GM12878 (cell line): Measurements from ENCODE around the gene ATP6V0A4. TPM values are rescaled to one million over a fixed set of nuclear protein-coding genes. Genes with fewer than 3 reads are reported as not detected.
"Not testable (repeated sequence)": the region's sequence is repeated elsewhere in the genome, so short reads cannot be mapped to it uniquely, and the experiment has no call there.

Experiments used
- ATAC-seq: fragments of 200-7000 bp; cut with Tn5 transposase; 3 replicates; pipeline ENCODE4 v1.9.1; 2020; ENCODE audit warnings: mild to moderate bottlenecking, moderate library complexity
- BruUV-seq: library from RNA; stranded (reverse); fragments of 400-500 nt; replicated peaks from 2 replicates; lab custom pipeline; 2021; lab: Mats Ljungman, UMichigan
- CTCF ChIA-PET: fragments of 300-600 bp; sonication (Branson Sonifier 250); formaldehyde crosslinking; extraction: SDS; loops from one replicate; lab custom pipeline; 2021; ENCODE audit warnings: inconsistent platforms; lab: Yijun Ruan, JAX
- POLR2A ChIA-PET: fragments of 350-600 bp; formaldehyde crosslinking; extraction: SDS; loops from one replicate; lab custom pipeline; 2021; ENCODE audit warnings: inconsistent platforms; lab: Charles Lee
- RAD21 ChIA-PET: fragments of 300-600 bp; sonication (Branson Sonifier 250); formaldehyde crosslinking; loops from one replicate; lab custom pipeline; 2023; ENCODE audit warnings: antibody characterized with exemption; ENCODE audit not compliant: unreplicated experiment; lab: Charles Lee
- SMC1A ChIA-PET: fragments of 300-600 bp; sonication (Branson Sonifier 250); formaldehyde crosslinking; loops from one replicate; lab custom pipeline; 2023; ENCODE audit not compliant: unreplicated experiment, uncharacterized antibody; lab: Charles Lee
- DNase-seq: peaks from one replicate; pipeline ENCODE4 v3.0.0-alpha.2; 2011; ENCODE audit warnings: low read depth, low spot score
- FAIRE-seq: peaks from 3 replicates; lab custom pipeline; 2011; peaks lifted over from hg19 to GRCh38; lab: Jason Lieb, UNC
- H2AFZ ChIP-seq: 2 replicates; pipeline ENCODE4 v1.6.0; 2011; ENCODE audit warnings: low read depth, low read length, control low read depth; ENCODE audit not compliant: control insufficient read depth
- H3K27ac ChIP-seq: 2 replicates; pipeline ENCODE4 v1.5.1; 2011; ENCODE audit warnings: control low read depth; ENCODE audit not compliant: control insufficient read depth, insufficient read depth
- H3K27me3 ChIP-seq, 2 experiments: replicated peaks in 1 of 2; 2 replicates each; pipeline versions ENCODE4 v1.6.0 to v1.6.1; 2011; ENCODE audit warnings: low read length in 1 of 2; ENCODE audit not compliant: control insufficient read depth in 2 of 2, insufficient read depth in 2 of 2
- H3K36me3 ChIP-seq, 2 experiments: 2 replicates each; pipeline ENCODE4 v1.5.1; 2011; ENCODE audit warnings: low read length in 1 of 2; ENCODE audit not compliant: control insufficient read depth in 2 of 2, insufficient read depth in 2 of 2
- H3K4me1 ChIP-seq: 2 replicates; pipeline ENCODE4 v1.6.1; 2011; ENCODE audit warnings: mild to moderate bottlenecking, low read length, moderate library complexity, mixed read lengths; ENCODE audit not compliant: control insufficient read depth, insufficient read depth
- H3K4me2 ChIP-seq: 2 replicates; pipeline ENCODE4 v1.6.0; 2011; ENCODE audit warnings: control low read depth; ENCODE audit not compliant: control insufficient read depth, insufficient read depth
- H3K4me3 ChIP-seq: fragments of 200-600 bp; sonication (generic); 2 replicates; pipeline ENCODE4 v1.5.1; 2016
- H3K79me2 ChIP-seq: 2 replicates; pipeline ENCODE4 v1.6.0; 2011; ENCODE audit warnings: low read length; ENCODE audit not compliant: control insufficient read depth, insufficient read depth
- H3K9ac ChIP-seq: 2 replicates; pipeline ENCODE4 v1.8.0; 2011; ENCODE audit warnings: low read length, control low read depth, mixed read lengths; ENCODE audit not compliant: control insufficient read depth, insufficient read depth
- H3K9me3 ChIP-seq: replicated peaks from 3 replicates; pipeline ENCODE4 v1.5.1; 2011; ENCODE audit warnings: mild to moderate bottlenecking, low read length; ENCODE audit not compliant: control insufficient read depth, insufficient read depth
- H4K20me1 ChIP-seq: 2 replicates; pipeline ENCODE4 v1.6.0; 2011; ENCODE audit not compliant: control insufficient read depth, insufficient read depth
- BHLHE40 ChIP-seq, 2 experiments: fragments of 450-650 bp in 1 of 2; IDR thresholded peaks; 2 replicates each; pipeline ENCODE4 v1.6.1; 2011 to 2017; ENCODE audit warnings: low read depth in 2 of 2, borderline replicate concordance in 1 of 2, improper control_type of control experiment in 1 of 2, low read length in 1 of 2, mild to moderate bottlenecking in 1 of 2
- JUNB ChIP-seq: IDR thresholded peaks from 2 replicates; pipeline ENCODE4 v1.6.1; 2016; ENCODE audit warnings: antibody characterized with exemption, mild to moderate bottlenecking
- KLF5 ChIP-seq: fragments of 450-650 bp; IDR thresholded peaks from 2 replicates; pipeline ENCODE4 v1.6.1; 2014; ENCODE audit warnings: mild to moderate bottlenecking; ENCODE audit not compliant: partially characterized antibody
- STAT1 ChIP-seq: fragments of 450-650 bp; conservative IDR thresholded peaks from 2 replicates; pipeline ENCODE4 v1.6.1; 2014; ENCODE audit warnings: antibody characterized with exemption, mild to moderate bottlenecking
- ZNF622 ChIP-seq: fragments of 450-650 bp; IDR thresholded peaks from 2 replicates; pipeline ENCODE4 v1.6.1; 2017; ENCODE audit warnings: mild to moderate bottlenecking, inconsistent platforms
- WGBS: methylation state at CpG from one replicate; pipeline ENCODE4 v1.1.6; 2016; ENCODE audit warnings: low lambda C conversion rate; ENCODE audit not compliant: insufficient replicate concordance, insufficient coverage; ENCODE audit errors: missing lambda C conversion rate; 5-methylcytosine and 5-hydroxymethylcytosine counted together
- in situ Hi-C: fragments of 300-500 bp; cut with MboI; formaldehyde crosslinking; loops from 9 replicates; pipeline ENCODE4 v1.14.3; 2018; ENCODE audit warnings: mixed read lengths
- intact Hi-C: fragments of 100-400 bp; cut with micrococcal nuclease; formaldehyde crosslinking; loops from one replicate; pipeline ENCODE4 v1.14.2; 2022; ENCODE audit not compliant: unreplicated experiment
- polyA plus RNA-seq, 11 experiments: library from polyadenylated mRNA; depleted of rRNA in 4 of 11; unstranded in 6 of 11; stranded (reverse) in 5 of 11; fragments of >200 nt; fragmentation: Nextera tagmentation in 4 of 11; fragmentation: Illumina TruSeq in 1 of 11; extraction: Ambion mirVana in 4 of 11; extraction: Trizol in 1 of 11; gene quantifications; 1 replicate in 1 of 11; 2 replicates in 10 of 11; pipeline versions ENCODE4 v1.2.1 to v1.2.3, GENCODE V29; 2011 to 2016; ENCODE audit warnings: inconsistent platforms in 2 of 11, missing spikeins in 2 of 11, low read depth in 1 of 11
- total RNA-seq, 4 experiments: library from RNA; depleted of rRNA in 3 of 4; stranded (reverse); fragments of >200 nt in 3 of 4; fragmentation: Illumina TruSeq in 1 of 4; extraction: Trizol in 1 of 4; gene quantifications; 2 replicates each; pipeline versions ENCODE4 v1.2.1 to v1.2.3, GENCODE V29; 2013 to 2021
- TF ChIP-seq, protein P1 (sequence below): fragments of 450-650 bp; conservative IDR thresholded peaks from 2 replicates; pipeline ENCODE4 v1.6.1; 2017; ENCODE audit warnings: mild to moderate bottlenecking, moderate library complexity
- TF ChIP-seq, protein P2 (sequence below): fragments of 450-650 bp; formaldehyde crosslinking; IDR thresholded peaks from 2 replicates; pipeline ENCODE4 v1.5.0; 2022; ENCODE audit warnings: mild to moderate bottlenecking, missing genetic modification characterization
- TF ChIP-seq, protein P3 (sequence below): IDR thresholded peaks from 2 replicates; pipeline ENCODE4 v1.6.1; 2011; ENCODE audit warnings: mild to moderate bottlenecking, low read depth, low read length, moderate library complexity; ENCODE audit not compliant: insufficient replicate concordance

Gene ATP6V0A4
- total and polyA plus RNA-seq, 10 of the 15 experiments (the other 5 are each of a cell fraction or from before 2014, with no cell fraction given): not detected

DNA sequence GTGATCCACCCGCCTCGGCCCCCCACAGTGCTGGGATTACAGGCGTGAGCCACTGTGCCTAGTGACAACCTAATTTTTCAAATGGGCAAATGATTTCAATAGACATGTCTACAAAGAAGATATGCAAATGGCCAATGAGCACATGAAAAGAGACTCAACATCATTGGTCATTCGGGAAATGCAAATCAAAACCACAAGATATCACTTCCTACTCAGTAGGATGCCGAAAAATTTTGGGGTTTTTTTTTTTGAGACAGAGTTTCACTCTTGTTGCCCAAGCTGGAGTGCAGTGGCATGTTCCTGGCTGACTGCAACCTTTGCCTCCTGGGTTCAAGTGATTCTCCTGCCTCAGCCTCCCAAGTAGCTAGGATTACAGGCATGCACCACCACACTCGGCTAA lies 110.0 kb downstream of the ATP6V0A4 start:
- H3K9ac ChIP-seq, H3K4me3 ChIP-seq, H4K20me1 ChIP-seq, H3K9me3 ChIP-seq, in situ Hi-C loops, H3K4me1 ChIP-seq, H3K36me3 ChIP-seq, RAD21 ChIA-PET, H2AFZ ChIP-seq, POLR2A ChIA-PET, H3K27ac ChIP-seq, CTCF ChIA-PET, H3K79me2 ChIP-seq, H3K4me2 ChIP-seq, intact Hi-C loops, H3K27me3 ChIP-seq, FAIRE-seq, BruUV-seq, DNase-seq: not testable (repeated sequence)
- ATAC-seq: peak; percentile 38; the same call in 2 of the 3 replicates
- WGBS: 39% methylated on average over 6 of the region's 6 CpGs
- SMC1A ChIA-PET: interaction anchor here (0.6 kb wide), 1 partner anchor 283 kb away, joined by 3 read pairs; no protein-coding TSS in a partner anchor

DNA sequence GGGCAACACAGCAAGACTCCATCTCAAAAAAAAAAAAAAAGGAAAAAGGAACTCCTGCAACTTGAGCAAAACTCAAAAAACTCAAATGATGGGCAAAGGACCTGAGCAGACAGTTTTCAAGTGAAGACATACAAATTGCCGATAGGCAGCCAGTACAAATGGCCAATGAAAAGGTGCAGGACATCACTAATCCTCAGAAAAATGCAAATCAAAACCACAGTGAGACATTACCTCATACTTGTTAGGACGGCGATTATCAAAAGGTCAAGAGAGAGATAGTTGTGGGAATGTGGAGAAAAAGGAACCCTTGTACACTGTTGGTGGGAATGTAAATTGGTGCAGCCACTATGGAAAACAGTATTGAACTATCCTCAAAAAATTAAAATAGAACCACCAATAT lies 113.7 kb downstream of the ATP6V0A4 start:
- H3K9ac ChIP-seq: no peak overlapping the region
- BruUV-seq: no TSS peak
- no peak overlapping the region for H2AFZ ChIP-seq
- H3K79me2 ChIP-seq: no peaks in the 10 kb centered on the region
- H4K20me1 ChIP-seq: no peaks in the 10 kb centered on the region
- SMC1A ChIA-PET: no interaction called here
- no peak overlapping the region for H3K4me3 ChIP-seq
- ATAC-seq (no peak), DNase-seq (no peak), FAIRE-seq (no peak)
- no peak overlapping the region for H3K4me2 ChIP-seq
- TF ChIP-seq KLF5: no peak
- TF ChIP-seq, protein P1, sequence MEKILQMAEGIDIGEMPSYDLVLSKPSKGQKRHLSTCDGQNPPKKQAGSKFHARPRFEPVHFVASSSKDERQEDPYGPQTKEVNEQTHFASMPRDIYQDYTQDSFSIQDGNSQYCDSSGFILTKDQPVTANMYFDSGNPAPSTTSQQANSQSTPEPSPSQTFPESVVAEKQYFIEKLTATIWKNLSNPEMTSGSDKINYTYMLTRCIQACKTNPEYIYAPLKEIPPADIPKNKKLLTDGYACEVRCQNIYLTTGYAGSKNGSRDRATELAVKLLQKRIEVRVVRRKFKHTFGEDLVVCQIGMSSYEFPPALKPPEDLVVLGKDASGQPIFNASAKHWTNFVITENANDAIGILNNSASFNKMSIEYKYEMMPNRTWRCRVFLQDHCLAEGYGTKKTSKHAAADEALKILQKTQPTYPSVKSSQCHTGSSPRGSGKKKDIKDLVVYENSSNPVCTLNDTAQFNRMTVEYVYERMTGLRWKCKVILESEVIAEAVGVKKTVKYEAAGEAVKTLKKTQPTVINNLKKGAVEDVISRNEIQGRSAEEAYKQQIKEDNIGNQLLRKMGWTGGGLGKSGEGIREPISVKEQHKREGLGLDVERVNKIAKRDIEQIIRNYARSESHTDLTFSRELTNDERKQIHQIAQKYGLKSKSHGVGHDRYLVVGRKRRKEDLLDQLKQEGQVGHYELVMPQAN: no peak
- TF ChIP-seq, protein P2, sequence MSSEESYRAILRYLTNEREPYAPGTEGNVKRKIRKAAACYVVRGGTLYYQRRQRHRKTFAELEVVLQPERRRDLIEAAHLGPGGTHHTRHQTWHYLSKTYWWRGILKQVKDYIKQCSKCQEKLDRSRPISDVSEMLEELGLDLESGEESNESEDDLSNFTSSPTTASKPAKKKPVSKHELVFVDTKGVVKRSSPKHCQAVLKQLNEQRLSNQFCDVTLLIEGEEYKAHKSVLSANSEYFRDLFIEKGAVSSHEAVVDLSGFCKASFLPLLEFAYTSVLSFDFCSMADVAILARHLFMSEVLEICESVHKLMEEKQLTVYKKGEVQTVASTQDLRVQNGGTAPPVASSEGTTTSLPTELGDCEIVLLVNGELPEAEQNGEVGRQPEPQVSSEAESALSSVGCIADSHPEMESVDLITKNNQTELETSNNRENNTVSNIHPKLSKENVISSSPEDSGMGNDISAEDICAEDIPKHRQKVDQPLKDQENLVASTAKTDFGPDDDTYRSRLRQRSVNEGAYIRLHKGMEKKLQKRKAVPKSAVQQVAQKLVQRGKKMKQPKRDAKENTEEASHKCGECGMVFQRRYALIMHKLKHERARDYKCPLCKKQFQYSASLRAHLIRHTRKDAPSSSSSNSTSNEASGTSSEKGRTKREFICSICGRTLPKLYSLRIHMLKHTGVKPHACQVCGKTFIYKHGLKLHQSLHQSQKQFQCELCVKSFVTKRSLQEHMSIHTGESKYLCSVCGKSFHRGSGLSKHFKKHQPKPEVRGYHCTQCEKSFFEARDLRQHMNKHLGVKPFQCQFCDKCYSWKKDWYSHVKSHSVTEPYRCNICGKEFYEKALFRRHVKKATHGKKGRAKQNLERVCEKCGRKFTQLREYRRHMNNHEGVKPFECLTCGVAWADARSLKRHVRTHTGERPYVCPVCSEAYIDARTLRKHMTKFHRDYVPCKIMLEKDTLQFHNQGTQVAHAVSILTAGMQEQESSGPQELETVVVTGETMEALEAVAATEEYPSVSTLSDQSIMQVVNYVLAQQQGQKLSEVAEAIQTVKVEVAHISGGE (CRISPR knock-in tag): no peak
- TF ChIP-seq ZNF622: no peak
- no peak for TF ChIP-seq STAT1
- no peak for TF ChIP-seq JUNB
- no peak for TF ChIP-seq BHLHE40 (IDR thresholded peaks at IDR 0.05; ENCODE audit: borderline replicate concordance in 1 of 2, low read depth in 2 of 2, low read length in 1 of 2)
- TF ChIP-seq, protein P3, sequence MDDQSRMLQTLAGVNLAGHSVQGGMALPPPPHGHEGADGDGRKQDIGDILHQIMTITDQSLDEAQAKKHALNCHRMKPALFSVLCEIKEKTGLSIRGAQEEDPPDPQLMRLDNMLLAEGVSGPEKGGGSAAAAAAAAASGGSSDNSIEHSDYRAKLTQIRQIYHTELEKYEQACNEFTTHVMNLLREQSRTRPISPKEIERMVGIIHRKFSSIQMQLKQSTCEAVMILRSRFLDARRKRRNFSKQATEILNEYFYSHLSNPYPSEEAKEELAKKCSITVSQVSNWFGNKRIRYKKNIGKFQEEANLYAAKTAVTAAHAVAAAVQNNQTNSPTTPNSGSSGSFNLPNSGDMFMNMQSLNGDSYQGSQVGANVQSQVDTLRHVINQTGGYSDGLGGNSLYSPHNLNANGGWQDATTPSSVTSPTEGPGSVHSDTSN: no peak
- no peaks in the 10 kb centered on the region for H3K27me3 ChIP-seq
- 16% methylated on average over 3 of the region's 3 CpGs for WGBS
- H3K9me3 ChIP-seq: no peaks in the 10 kb centered on the region; the same call in 2 of the 3 replicates
- in situ Hi-C loops: no loop called here
- RAD21 ChIA-PET: no interaction called here
- H3K27ac ChIP-seq: no peak overlapping the region
- H3K4me1 ChIP-seq: no peaks in the 10 kb centered on the region
- POLR2A ChIA-PET: no interaction called here
- CTCF ChIA-PET: no interaction called here
- intact Hi-C loops: no loop called here
- H3K36me3 ChIP-seq: no peaks in the 10 kb centered on the region
